ENCODE measurements around the gene BMP10. TPM values are rescaled to one million over a fixed set of nuclear protein-coding genes. Genes with fewer than 3 reads are reported as not detected.

BMP10 gene, protein sequence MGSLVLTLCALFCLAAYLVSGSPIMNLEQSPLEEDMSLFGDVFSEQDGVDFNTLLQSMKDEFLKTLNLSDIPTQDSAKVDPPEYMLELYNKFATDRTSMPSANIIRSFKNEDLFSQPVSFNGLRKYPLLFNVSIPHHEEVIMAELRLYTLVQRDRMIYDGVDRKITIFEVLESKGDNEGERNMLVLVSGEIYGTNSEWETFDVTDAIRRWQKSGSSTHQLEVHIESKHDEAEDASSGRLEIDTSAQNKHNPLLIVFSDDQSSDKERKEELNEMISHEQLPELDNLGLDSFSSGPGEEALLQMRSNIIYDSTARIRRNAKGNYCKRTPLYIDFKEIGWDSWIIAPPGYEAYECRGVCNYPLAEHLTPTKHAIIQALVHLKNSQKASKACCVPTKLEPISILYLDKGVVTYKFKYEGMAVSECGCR
- total RNA-seq, result not detected

DNA sequence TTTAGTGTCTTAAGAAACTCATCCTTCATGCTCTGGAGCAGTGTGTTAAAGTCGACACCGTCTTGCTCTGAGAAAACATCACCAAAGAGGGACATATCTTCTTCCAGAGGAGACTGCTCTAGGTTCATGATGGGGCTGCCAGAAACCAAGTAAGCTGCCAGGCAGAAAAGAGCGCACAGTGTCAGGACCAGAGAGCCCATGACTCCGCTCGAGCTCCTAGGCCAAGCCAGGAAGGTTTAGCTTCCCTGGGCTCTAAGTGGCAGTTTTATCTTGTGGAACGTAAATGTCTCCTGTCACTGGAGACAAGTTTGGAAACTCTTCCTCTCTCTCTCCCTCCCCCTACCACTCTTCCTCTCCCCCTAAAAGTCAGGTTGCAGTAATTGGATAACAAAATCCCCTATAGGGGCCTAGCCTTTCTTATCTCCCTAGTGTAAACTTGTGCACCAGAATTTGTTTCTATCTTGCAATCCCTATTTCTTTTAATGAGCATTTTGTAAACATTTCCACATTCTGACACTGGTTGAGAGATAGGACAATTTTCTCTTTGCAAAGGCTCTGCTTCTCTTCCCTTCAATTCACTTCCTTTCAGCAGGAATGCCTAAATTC is at the start of gene BMP10:
Gene BMP10, minus strand, starts transcription at position 239 of the 606 bp plus-strand sequence. Its CDS starts 39 bp downstream, at position 200.
- H3K9me3 ChIP-seq, result no peaks in the 10 kb centered on the region
- no peaks in the 10 kb centered on the region for H3K27me3 ChIP-seq
- H3K4me1 ChIP-seq, result no peaks in the 10 kb centered on the region
- H3K27ac ChIP-seq, result no peak within 1 kb of the TSS
- H3K36me3 ChIP-seq, result no peaks in the 10 kb centered on the region
- intact Hi-C loops (cut with DNase I), result no loop called here
- H3K4me3 ChIP-seq, result no peak within 1 kb of the TSS
- no peak for DNase-seq
- TF ChIP-seq CTCF (IDR thresholded peaks at IDR 0.05), result no peak
- no peak within 1 kb of the TSS for H3K9ac ChIP-seq (ENCODE audit: low read depth in 2 of 2, low read length in 2 of 2)

- Histone ChIP-seq H3K36me3 (no peaks in the 10 kb centered on the region), H3K4me1 (no peaks in the 10 kb centered on the region), H3K27me3 (no peaks in the 10 kb centered on the region), H3K4me3 (no peak overlapping the region), H3K9me3 (no peaks in the 10 kb centered on the region), H3K27ac (no peak overlapping the region), H3K9ac (ENCODE audit: low read depth in 2 of 2, low read length in 2 of 2) (no peak overlapping the region)
- no peak for DNase-seq
- intact Hi-C loops (cut with DNase I), result no loop called here
- TF ChIP-seq CTCF (IDR thresholded peaks at IDR 0.05), result no peak
Observed at GRCh38 chr2:68920481-68921170, 49.4 kb upstream of the BMP10 start.

DNA sequence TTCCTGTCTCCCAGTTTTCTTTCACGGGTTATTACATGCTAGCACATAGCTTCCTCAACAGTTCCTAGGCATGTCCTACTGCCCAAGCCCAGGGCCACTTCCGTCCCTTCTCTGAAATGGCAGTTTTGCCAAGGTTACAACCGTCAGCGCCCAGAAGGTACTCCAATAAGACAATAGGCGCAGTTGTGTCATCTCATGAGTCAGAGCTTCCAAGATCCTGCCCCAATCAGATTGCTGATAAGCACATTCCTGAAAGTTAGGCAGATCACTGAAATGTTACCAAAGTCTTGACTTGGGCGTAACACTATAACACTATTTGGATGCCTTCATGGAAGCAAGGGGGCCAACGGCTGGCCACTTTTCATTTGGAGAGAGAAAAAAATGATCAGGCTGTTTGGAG is 47.3 kb upstream of the BMP10 start:
- no peak overlapping the region for H3K4me3 ChIP-seq
- no peaks in the 10 kb centered on the region for H3K36me3 ChIP-seq
- H3K9me3 ChIP-seq, result no peaks in the 10 kb centered on the region
- H3K27me3 ChIP-seq, result no peaks in the 10 kb centered on the region
- H3K4me1 ChIP-seq, result no peaks in the 10 kb centered on the region
- no peak for DNase-seq
- intact Hi-C loops (cut with DNase I), result loop anchor here (10.0 kb wide), 1 partner anchor 454 kb away; the partner anchor contains the start of genes APLF and FBXO48
- H3K9ac ChIP-seq (ENCODE audit: low read depth in 2 of 2, low read length in 2 of 2), result no peak overlapping the region
- H3K27ac ChIP-seq, result no peak overlapping the region
- TF ChIP-seq CTCF (IDR thresholded peaks at IDR 0.05), result no peak

- H3K4me1 ChIP-seq, result no peaks in the 10 kb centered on the region
- intact Hi-C loops (cut with DNase I), result loop anchor here (10.0 kb wide), 1 partner anchor 452 kb away; the partner anchor contains the start of genes APLF and FBXO48
- DNase-seq, result no peak
- H3K27ac ChIP-seq, result no peak overlapping the region
- no peak for TF ChIP-seq CTCF (IDR thresholded peaks at IDR 0.05)
- H3K9me3 ChIP-seq, result no peaks in the 10 kb centered on the region
- H3K9ac ChIP-seq (ENCODE audit: low read depth in 2 of 2, low read length in 2 of 2), result no peak overlapping the region
- H3K36me3 ChIP-seq, result no peaks in the 10 kb centered on the region
- no peaks in the 10 kb centered on the region for H3K27me3 ChIP-seq
- H3K4me3 ChIP-seq, result no peak overlapping the region
Observed at GRCh38 chr2:68917034-68917718, 46.0 kb upstream of the BMP10 start.

DNA sequence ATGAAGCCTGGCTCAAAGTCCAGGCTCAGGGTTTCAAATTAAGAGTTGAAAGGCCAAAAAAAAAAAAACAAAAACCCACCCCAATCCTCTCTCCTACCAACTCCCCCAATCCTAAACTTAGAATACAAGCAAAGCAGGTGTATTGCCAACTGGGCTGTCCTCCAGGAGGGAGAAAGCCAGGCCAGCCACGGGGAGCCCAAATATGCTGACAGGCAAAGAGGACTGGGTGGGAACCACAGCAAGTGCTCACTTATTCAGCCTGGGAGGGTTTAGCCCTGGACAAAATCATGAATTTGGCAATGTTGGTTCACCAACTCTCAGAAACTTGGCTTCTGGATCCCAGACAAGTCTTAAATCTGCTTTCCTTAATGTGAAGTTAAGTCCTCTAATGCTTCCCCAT is 45.0 kb upstream of the BMP10 start:
- DNase-seq, result no peak
- Histone ChIP-seq H3K4me1 (no peaks in the 10 kb centered on the region), H3K9me3 (no peaks in the 10 kb centered on the region), H3K27me3 (no peaks in the 10 kb centered on the region), H3K4me3 (no peak overlapping the region), H3K9ac (ENCODE audit: low read depth in 2 of 2, low read length in 2 of 2) (no peak overlapping the region), H3K36me3 (no peaks in the 10 kb centered on the region), H3K27ac (no peak overlapping the region)
- TF ChIP-seq CTCF (IDR thresholded peaks at IDR 0.05), result no peak
- intact Hi-C loops (cut with DNase I), result loop anchor here (10.0 kb wide), 1 partner anchor 451 kb away; the partner anchor contains the start of genes APLF and FBXO48
